CD4-positive, alpha-beta T cell (primary cell): ENCODE data around the gene ILDR1. TPM values are rescaled to one million over a fixed set of nuclear protein-coding genes. Genes with fewer than 3 reads are reported as not detected.

Experiments used
- ATAC-seq: fragments of 200-7000 bp; cut with Tn5 transposase; one replicate; pipeline ENCODE4 v1.10.0; 2022; ENCODE audit warnings: mild to moderate bottlenecking; ENCODE audit not compliant: poor library complexity
- CTCF ChIA-PET: fragments of 350-600 bp; sonication (Branson Sonifier 250); formaldehyde crosslinking; loops from one replicate; lab custom pipeline; 2021; ENCODE audit warnings: antibody characterized with exemption, inconsistent platforms; lab: Charles Lee
- POLR2A ChIA-PET: fragments of 350-600 bp; sonication (Branson Sonifier 250); formaldehyde crosslinking; loops from one replicate; lab custom pipeline; 2021; ENCODE audit warnings: antibody characterized with exemption, inconsistent platforms; lab: Charles Lee
- DNase-seq, 14 experiments: peaks; one replicate each; pipeline ENCODE4 v3.0.0-alpha.2; 2013 to 2020; ENCODE audit warnings: mixed read lengths in 2 of 14
- H3K27ac ChIP-seq, 2 donors: one replicate each; pipeline versions ENCODE4 v1.5.1 to v1.7.0; 2013; ENCODE audit warnings: low read length in 2 of 2, low read depth in 1 of 2, mild to moderate bottlenecking in 1 of 2
- H3K27me3 ChIP-seq, 2 experiments: 1 replicate in 1 of 2; 2 replicates in 1 of 2; pipeline versions ENCODE4 v1.6.1 to v1.7.0; 2013; ENCODE audit warnings: low read length in 2 of 2, control low read depth in 1 of 2, mild to moderate bottlenecking in 1 of 2, moderate library complexity in 1 of 2; ENCODE audit not compliant: insufficient read depth in 2 of 2, control insufficient read depth in 1 of 2
- H3K36me3 ChIP-seq: one replicate; pipeline ENCODE4 v1.6.1; 2013; ENCODE audit warnings: low read length, control low read depth; ENCODE audit not compliant: insufficient read depth
- H3K4me1 ChIP-seq: one replicate; pipeline ENCODE4 v1.6.1; 2013; ENCODE audit warnings: low read length, control low read depth; ENCODE audit not compliant: insufficient read depth
- H3K4me3 ChIP-seq: one replicate; pipeline ENCODE4 v1.5.1; 2013; ENCODE audit warnings: mild to moderate bottlenecking, low read length, moderate library complexity
- H3K9me3 ChIP-seq, 2 experiments: 1 replicate in 1 of 2; 2 replicates in 1 of 2; pipeline versions ENCODE4 v1.6.1 to v1.7.0; 2013; ENCODE audit warnings: low read length in 2 of 2, mild to moderate bottlenecking in 2 of 2, control low read depth in 1 of 2, moderate library complexity in 1 of 2; ENCODE audit not compliant: control insufficient read depth in 1 of 2, insufficient read depth in 1 of 2
- H3K27ac Mint-ChIP-seq: one replicate; pipeline ENCODE4 v1.8.0; 2020; ENCODE audit warnings: mixed read lengths
- H3K27me3 Mint-ChIP-seq: one replicate; pipeline ENCODE4 v1.8.0; 2021; ENCODE audit warnings: mixed read lengths
- H3K36me3 Mint-ChIP-seq: one replicate; pipeline ENCODE4 v1.8.0; 2021; ENCODE audit warnings: low read depth, mixed read lengths
- H3K4me1 Mint-ChIP-seq: one replicate; pipeline ENCODE4 v1.8.0; 2021; ENCODE audit warnings: low read depth, mixed read lengths
- H3K4me3 Mint-ChIP-seq: one replicate; pipeline ENCODE4 v1.8.0; 2020; ENCODE audit warnings: mild to moderate bottlenecking, mixed read lengths
- H3K9me3 Mint-ChIP-seq: one replicate; pipeline ENCODE4 v1.8.0; 2020; ENCODE audit warnings: mixed read lengths
- intact Hi-C, 2 experiments: fragments of 100-400 bp; cut with DNase I in 1 of 2; cut with micrococcal nuclease in 1 of 2; formaldehyde crosslinking; loops; one replicate each; pipeline versions ENCODE4 v1.15.1 to v1.9.0; 2023 to 2025; cut with DNase I, micrococcal nuclease
- total RNA-seq, 174 experiments: library from RNA in 2 of 174; stranded (reverse) in 2 of 174; gene quantifications; one replicate each; pipeline ENCODE4 v1.2.3 and lab custom pipeline; 2021 to 2026
- TF ChIP-seq, protein P1 (sequence below): fragments of 200-600 bp; IDR thresholded peaks from one replicate; pipeline ENCODE4 v1.8.0; 2022; ENCODE audit warnings: antibody characterized with exemption, mild to moderate bottlenecking

Gene ILDR1
- total RNA-seq, 2 experiments from 2014 or later = not detected

DNA sequence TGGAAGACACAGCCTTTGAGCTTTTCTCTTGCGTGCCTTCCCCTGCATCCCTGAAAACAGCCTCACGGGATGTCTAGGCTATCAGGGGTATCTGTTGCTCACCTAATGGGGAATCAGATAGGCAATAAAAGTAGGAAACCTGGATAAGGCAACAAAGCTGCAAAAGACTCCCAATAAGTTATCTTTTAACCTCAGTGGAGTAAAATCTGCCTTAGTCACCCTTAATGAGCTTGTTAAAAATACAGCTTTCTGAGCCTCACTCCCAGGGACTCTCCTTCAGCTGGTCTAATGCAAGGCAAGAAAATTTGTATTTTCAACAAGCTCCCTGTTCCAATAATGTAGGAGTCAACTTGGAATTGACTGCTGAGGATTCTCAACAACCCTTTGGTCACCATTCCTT lies 25.6 kb downstream of the ILDR1 start:
- Mint-ChIP-seq H3K4me3 (no peak overlapping the region), H3K27me3 (peaks cover 8% of the 10 kb centered on the region), H3K4me1 (peaks cover 10% of the 10 kb centered on the region), H3K27ac (no peak overlapping the region), H3K9me3 (no peaks in the 10 kb centered on the region), H3K36me3 (no peaks in the 10 kb centered on the region)
- peaks cover 0 to 5% of the 10 kb centered on the region in 2 experiments for H3K9me3 ChIP-seq
- ChIA-PET POLR2A (no interaction called here), CTCF (no interaction called here)
- ATAC-seq (no peak), DNase-seq (no peak)
- intact Hi-C loops = loop anchor here in 1 of 2 experiments (5.0 kb wide), 1 partner anchor 449 kb away; the partner anchor contains the start of gene POLQ
- H3K4me1 ChIP-seq = peaks cover 11% of the 10 kb centered on the region
- H3K27me3 ChIP-seq = no peaks in the 10 kb centered on the region
- no peak overlapping the region for H3K4me3 ChIP-seq
- H3K27ac ChIP-seq = no peak overlapping the region
- TF ChIP-seq, protein P1, sequence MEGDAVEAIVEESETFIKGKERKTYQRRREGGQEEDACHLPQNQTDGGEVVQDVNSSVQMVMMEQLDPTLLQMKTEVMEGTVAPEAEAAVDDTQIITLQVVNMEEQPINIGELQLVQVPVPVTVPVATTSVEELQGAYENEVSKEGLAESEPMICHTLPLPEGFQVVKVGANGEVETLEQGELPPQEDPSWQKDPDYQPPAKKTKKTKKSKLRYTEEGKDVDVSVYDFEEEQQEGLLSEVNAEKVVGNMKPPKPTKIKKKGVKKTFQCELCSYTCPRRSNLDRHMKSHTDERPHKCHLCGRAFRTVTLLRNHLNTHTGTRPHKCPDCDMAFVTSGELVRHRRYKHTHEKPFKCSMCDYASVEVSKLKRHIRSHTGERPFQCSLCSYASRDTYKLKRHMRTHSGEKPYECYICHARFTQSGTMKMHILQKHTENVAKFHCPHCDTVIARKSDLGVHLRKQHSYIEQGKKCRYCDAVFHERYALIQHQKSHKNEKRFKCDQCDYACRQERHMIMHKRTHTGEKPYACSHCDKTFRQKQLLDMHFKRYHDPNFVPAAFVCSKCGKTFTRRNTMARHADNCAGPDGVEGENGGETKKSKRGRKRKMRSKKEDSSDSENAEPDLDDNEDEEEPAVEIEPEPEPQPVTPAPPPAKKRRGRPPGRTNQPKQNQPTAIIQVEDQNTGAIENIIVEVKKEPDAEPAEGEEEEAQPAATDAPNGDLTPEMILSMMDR = no peak
- H3K36me3 ChIP-seq = no peaks in the 10 kb centered on the region

DNA sequence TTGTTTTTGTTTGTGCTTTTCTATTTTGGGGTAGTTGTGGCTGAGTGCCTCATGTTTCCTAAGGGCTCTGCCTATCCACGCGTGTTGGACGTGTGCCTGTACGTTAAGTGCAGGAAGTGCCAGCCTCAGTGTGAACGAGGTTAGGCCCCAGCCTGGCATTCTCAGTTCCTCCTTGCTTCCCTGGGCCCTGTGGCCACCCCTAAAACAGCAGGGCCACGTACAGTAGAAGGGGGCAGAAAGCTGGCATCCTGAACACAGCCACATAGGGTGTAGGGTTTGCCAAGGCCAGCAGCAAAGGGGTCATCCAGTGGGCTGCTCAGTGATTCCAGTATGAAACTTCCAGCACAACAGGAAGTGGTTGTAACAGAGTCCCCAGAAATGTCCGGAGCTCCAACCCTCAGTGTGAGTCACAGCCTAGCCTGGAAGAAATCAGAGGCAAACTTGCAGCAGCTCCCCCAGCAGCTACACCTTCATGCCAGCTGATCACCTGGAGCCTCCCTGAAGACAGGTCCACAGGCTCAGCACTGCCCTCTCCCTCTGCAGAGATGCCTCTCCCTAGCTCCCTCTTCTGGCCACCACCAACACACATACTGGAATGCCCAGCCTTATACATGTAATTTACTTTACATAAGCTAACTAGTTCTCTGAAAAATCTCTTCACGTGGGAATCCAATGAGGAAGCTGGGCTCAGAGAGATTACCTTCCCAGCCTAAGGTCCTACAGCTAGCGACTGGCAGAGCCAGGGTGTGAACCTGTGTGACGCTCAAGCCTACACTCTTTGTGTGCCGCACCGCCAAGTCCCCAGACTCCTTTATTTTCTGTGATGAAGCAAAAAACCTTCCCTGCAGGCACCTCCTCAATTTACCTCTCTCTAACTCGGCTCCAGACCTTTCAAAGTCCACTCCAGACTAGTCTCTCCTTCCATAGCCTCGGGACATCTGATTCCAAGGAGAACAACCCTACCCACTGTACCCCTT lies 26.6 kb downstream of the ILDR1 start:
- CTCF ChIA-PET = interaction anchor here (1.2 kb wide), 1 partner anchor 449 kb away, joined by 3 read pairs; no protein-coding TSS in a partner anchor
- TF ChIP-seq, protein P1 = no peak
- H3K36me3 ChIP-seq = no peaks in the 10 kb centered on the region
- H3K4me3 ChIP-seq = no peak overlapping the region
- no peaks in the 10 kb centered on the region for H3K36me3 Mint-ChIP-seq
- peaks cover 0 to 5% of the 10 kb centered on the region in 2 experiments for H3K9me3 ChIP-seq
- H3K4me3 Mint-ChIP-seq = no peak overlapping the region
- ATAC-seq (peak; percentile 57), DNase-seq (peak in 4 of 14 experiments; percentile 39 to 63 (median 48))
- intact Hi-C loops = loop anchor here (2.0 to 5.0 kb wide), 2 partner anchors 448 to 449 kb away; partner anchors contain the start of gene POLQ (in 1 of the 2)
- peaks cover 11% of the 10 kb centered on the region for H3K4me1 ChIP-seq
- no peaks in the 10 kb centered on the region for H3K9me3 Mint-ChIP-seq
- H3K27ac Mint-ChIP-seq = no peak overlapping the region
- no peaks in the 10 kb centered on the region for H3K27me3 ChIP-seq
- no peaks in the 10 kb centered on the region for H3K27me3 Mint-ChIP-seq
- no peak overlapping the region for H3K27ac ChIP-seq
- POLR2A ChIA-PET = no interaction called here
- peaks cover 10% of the 10 kb centered on the region for H3K4me1 Mint-ChIP-seq

DNA sequence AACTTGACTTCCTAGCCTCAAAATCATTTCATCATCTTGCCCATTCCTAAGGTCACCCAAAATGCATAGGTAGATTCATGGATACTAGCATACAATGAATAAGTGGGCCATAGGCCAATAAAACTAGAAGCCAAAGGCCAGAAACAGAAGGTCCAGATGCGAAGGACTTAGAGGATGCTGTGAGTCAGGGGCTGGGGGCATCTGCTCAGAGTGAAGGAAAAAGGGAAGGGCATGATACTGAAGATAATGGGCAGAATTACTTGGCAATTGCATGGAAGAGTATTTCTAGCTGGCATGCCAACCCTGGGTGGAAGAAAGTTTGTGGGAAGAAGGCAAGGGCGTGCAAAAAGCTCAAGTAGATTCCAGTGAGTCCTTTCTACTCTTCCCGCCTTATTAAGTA lies 27.5 kb downstream of the ILDR1 start:
- TF ChIP-seq, protein P1 = no peak
- no peak for ATAC-seq
- no peaks in the 10 kb centered on the region for H3K9me3 Mint-ChIP-seq
- ChIA-PET CTCF (no interaction called here), POLR2A (no interaction called here)
- H3K27ac Mint-ChIP-seq = no peak overlapping the region
- peaks cover 11% of the 10 kb centered on the region for H3K4me1 ChIP-seq
- H3K36me3 Mint-ChIP-seq = no peaks in the 10 kb centered on the region
- H3K4me3 Mint-ChIP-seq = no peak overlapping the region
- H3K4me1 Mint-ChIP-seq = peaks cover 10% of the 10 kb centered on the region
- H3K36me3 ChIP-seq = no peaks in the 10 kb centered on the region
- peaks cover 0 to 5% of the 10 kb centered on the region in 2 experiments for H3K9me3 ChIP-seq
- intact Hi-C loops = loop anchor here in 1 of 2 experiments (2.0 kb wide), 1 partner anchor 448 kb away; no protein-coding TSS in a partner anchor
- H3K4me3 ChIP-seq = no peak overlapping the region
- no peaks in the 10 kb centered on the region for H3K27me3 ChIP-seq
- no peak for DNase-seq
- H3K27me3 Mint-ChIP-seq = no peaks in the 10 kb centered on the region
- H3K27ac ChIP-seq = no peak overlapping the region
